ENCODE results near the gene CASKIN2. TPM values are rescaled to one million over a fixed set of nuclear protein-coding genes. Genes with fewer than 3 reads are reported as not detected.

CASKIN2 gene
- total RNA-seq, 1 donor from 2014 or later = 14.4 TPM

DNA sequence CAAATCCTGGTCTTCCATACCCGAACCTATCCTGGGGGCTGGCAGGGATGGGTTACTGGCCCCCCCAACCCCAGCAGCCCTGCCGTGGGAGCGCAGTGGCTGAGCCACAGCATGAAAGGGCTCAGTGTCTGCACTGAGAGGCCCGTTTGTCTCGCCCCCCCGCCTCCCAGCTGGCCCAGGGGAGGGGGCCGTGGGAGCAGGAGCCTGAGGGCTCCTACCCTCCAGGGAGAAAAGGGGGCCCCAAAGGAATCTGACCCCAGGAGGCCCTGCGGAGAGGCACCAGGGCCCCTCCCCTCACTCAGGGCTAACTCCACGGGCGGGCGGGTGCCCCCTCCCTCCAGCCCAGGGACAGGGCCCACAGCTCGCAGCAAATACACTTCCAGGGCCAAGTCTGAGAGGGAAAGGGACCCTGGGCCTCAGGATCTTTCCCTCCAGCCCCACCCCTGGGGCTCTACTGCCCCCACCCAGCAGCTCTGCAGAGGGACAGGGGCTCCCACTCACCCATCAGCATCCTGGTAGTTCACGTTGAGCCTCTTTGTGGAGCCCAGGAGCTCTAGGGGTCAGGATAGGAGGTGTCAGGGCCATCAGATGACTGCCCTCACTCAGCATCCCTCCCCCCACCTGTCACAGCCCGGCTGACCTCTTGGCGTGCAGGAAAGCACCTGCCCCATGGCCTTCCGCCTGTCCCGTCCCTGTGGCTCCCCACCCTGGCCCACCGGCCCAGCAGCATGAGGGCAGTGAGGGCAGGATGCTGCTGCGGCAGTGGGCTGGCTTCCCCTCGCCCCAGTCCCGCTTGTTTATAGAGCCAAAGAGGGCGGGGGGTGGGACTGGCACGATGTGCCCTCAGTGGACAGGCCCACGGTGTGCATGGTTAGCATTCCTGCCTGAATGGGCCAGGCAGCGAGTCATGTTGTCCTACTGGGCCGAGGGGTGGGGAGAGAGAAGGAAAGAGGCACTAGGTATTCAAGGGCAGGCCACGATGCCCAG is 7.3 kb downstream of the CASKIN2 start:
- no peak for DNase-seq (ENCODE audit: low read depth)

DNA sequence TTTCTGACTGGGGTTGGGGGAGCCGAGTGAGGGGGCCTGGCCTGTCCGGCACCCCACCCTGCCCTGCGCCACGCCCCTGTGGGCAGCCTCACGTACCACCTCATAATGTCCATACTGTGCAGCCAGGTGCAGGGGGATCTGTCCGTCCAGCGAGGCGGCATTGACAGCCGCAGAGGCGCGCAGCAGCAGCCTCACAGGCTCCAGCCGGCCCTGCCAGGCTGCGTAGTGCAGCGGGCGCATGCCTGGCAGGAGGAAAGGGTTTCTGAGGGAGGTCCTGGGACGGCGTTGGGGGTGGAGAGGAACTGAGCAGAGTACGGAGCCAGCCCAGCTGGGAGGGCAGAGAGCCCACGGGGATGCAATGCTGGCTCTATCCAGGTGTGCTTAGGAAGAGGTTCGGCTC is 8.4 kb downstream of the CASKIN2 start:
- no peak for DNase-seq (ENCODE audit: low read depth)

DNA sequence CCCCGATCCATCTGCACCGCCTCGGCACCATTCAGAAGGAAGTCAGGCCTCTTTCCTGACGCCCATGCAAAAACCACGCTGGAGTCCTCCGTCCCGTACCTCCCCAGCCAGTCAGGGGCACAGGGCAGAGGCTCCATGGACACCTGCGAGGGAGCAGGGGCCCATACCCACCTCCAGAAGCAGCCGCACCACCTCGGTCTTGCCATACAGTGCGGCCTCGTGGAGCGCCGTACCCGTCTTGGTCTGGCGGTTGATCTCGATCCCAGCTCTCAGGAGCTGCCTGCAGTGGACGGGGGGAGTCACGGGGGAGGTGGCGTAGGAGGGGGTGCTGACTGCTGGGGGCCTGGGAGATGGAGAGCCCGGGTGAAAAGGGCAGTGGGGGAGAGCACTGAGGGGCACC is 9.2 kb downstream of the CASKIN2 start:
- DNase-seq (ENCODE audit: low read depth) = no peak

DNA sequence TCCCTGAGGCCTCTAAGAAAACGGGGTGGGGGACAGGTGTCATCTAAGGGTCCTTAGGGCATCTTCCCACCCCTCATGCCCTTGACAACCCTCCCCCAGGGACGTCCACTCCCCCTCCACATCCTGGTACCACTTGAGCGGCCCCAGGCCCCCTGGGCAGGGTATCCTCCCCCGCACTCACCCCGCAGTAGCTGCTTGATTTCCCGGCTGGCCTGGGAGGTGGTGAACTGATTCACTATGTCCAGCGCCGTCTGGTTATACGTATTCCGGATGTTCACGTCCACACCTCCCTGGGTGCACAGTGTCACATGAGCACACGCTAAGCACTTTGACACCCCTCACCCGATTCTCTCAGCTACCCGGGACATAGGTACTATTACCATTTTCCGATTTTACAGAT is 9.7 kb downstream of the CASKIN2 start:
- DNase-seq (ENCODE audit: low read depth) = no peak

DNA sequence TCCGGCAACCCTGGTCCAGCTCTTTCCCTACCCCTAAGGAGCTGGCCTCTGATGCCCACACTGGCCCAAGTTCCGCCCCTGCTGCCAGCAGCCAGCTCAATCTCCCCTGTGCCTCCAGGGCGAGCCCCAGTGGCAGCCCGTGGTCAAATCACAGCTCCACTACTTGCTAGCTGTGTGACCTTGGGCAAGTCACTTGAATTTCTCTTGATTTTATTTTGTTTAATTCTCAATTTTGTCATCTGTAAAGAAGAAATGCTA is 10.3 kb downstream of the CASKIN2 start:
- no peak for DNase-seq (ENCODE audit: low read depth)

DNA sequence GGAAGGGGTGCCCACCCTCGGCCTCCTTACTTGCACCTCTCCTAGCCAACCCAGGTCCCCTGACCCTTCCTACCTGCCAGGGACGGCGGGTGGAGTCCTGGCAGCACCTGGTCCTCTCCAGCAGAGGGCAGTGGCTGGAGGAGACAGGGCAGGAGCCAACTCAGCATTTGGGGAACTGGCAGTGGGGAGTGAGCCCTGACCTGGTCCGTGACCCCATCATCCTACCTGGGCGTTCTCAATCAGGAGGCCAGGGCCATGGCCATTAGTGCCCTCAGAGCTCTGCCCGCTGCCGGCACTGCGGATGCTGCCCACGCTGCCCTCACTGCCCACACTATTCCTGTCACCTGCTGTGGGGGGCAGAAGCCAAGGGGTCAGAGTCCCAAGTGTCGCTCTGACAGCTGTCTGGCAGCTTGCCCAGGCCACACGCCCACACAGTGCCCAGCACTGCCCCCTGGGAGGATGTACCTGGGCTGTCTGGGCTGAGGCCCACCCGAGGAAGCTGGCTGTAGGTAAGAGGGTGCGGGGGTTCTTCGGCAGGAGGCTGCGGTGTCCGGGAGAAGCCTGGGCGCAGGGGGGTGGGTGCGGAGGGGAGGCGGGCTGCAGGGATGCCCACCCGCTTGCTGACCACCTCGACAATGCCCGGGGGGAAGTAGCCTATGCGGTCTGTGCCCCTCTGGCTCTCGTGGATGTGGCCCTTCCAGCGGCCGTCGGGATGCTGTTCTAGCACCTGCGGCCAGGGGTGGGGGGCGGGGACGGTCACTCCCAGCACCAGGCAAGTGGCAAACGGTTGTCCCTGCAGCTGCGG is 10.8 kb downstream of the CASKIN2 start:
- peak; percentile 85 for DNase-seq (ENCODE audit: low read depth)

DNA sequence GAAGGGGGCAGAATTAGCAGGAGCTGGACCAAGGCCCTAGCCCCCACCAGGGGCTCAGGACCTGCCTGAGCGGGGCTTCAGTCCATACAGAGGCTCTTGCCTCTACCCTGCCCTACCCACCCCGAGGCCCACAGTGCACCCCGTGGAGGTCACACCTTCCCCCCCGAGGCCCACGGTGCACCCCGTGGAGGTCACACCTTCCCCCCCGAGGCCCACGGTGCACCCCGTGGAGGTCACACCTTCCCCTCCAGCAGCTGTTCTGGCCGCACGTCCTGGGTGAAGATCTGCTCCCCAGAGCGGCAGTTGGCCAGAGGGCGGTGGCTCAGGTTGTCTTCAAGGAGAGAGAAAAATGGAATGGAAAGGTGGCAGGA is 11.4 kb downstream of the CASKIN2 start:
- no peak for DNase-seq (ENCODE audit: low read depth)

DNA sequence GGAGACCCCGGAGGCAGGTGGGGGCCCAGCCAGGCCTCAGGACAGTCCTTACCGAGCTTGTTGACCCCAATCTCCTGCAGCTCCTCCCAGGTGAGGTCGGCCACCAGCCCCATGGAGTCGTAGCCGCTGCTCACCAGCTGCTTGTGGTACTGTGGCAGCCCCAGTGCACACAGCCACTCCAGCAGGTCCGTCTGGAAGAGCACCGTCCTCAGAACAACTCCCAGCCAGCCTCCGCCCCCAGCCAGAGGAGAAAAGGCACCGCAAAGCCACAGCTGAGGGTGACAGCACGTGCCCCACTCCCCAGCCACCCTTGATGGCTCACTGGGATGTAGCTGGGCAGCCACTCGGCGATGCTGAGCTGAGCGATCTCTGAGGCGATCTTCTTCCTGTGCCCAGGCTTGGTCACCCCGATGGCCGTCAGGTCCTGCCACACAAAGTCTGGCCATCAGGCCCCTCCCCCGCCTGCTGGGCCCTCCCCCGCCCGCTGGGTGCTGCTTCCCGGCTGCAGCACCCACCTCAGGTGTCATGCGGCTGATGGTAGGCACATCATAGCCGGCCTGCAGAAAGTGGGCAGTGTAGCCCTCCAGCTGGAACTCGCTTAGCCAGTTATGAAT is 11.9 kb downstream of the CASKIN2 start:
- DNase-seq (ENCODE audit: low read depth) = no peak

DNA sequence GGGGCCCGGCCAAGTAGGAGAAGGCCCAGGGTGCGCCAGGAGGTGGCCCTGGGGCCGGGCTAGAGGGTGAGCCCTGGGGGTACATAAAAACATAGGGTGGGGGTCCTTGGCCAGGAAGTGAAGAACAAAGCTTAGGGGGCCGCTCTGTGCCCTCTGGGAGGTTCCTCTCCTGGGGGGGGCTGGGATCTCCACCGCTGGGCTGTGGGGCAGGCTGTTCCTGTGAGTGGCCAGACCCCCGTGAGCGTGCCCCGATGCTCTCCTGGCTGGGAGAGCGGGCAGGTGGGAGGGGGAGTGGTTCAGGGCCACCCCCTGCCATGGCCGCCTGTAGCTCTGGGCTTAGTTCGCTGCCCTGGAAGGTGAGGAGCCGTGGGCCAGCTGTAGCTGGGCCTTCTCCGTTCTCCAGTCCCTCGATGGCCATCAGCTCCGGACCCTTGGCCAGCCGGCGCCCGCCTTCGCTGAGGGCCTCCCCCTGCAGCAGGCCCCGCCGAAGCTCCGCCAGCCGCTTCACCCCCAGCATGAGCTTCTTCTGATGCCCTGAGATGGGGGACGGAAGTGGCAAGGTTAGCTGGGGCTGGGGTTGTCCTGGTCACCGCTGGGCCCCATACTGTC is 12.5 kb downstream of the CASKIN2 start:
- DNase-seq (ENCODE audit: low read depth) = no peak

DNA sequence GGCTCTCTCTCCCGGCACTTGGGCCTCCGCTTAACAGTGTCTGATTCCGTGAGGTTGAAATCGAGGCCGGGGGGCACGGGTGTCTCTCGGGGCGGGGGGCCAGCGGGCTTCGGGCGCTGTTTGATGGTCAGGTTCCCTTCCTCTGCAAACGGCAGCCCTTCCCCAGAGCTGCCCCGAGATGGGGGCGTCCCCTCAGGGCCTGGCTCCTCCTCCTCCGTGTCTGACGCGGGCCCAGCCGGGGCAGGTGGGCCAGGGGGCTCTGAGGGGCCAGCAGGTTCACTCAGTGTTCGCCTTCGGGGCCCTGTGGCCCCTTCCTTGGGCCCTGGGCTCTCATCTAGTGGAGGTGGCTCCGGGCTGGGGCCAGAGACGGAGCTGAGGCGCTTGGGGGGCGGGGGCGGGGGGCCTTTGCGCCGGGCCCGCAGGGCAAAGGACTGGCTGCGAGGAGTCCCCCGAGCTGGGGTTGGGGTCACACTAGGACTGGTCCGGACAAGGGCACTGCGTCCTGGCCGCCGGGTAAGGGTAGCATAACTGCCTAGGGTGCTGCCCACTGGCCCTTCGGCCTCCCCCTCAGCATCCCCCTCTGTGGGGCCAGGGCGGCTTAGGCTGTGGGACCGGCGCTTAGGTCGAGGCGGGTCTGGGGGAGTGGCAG is 13.1 kb downstream of the CASKIN2 start:
- DNase-seq (ENCODE audit: low read depth) = no peak

DNA sequence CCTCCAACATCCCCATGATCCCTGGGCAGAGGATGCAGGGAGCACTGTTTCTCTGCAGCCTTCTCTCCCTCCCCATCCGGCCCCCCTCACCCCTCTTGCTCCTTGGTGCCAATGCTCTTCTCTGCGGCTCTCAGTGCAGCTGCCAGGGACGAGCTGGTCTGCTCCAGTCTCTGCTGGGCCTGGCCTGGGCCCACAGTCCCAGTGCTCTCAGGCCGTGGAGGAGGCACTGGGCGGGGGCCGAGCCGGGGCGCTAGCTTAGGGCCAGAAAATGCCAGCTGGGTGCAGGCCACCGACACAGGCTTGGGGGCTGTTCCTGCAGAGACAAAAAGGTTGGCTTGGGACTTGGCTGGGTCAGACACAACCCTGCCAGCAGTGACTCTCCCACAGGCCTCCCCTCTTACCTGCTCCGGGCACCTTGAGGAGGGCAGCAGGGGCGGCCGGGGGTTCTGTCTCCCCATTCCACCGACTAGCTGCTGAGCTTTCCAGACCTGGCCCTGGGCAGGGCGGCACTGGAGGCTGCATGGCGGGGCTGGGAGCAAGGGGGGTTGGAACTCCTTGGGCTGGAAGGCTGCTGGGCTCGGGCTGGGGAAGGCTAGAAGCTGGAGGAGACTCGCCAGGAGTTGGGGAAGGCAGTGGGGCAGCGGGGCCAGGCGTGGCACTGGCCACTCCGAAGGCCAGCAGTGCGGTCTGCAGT is 13.8 kb downstream of the CASKIN2 start:
- DNase-seq (ENCODE audit: low read depth) = no peak

DNA sequence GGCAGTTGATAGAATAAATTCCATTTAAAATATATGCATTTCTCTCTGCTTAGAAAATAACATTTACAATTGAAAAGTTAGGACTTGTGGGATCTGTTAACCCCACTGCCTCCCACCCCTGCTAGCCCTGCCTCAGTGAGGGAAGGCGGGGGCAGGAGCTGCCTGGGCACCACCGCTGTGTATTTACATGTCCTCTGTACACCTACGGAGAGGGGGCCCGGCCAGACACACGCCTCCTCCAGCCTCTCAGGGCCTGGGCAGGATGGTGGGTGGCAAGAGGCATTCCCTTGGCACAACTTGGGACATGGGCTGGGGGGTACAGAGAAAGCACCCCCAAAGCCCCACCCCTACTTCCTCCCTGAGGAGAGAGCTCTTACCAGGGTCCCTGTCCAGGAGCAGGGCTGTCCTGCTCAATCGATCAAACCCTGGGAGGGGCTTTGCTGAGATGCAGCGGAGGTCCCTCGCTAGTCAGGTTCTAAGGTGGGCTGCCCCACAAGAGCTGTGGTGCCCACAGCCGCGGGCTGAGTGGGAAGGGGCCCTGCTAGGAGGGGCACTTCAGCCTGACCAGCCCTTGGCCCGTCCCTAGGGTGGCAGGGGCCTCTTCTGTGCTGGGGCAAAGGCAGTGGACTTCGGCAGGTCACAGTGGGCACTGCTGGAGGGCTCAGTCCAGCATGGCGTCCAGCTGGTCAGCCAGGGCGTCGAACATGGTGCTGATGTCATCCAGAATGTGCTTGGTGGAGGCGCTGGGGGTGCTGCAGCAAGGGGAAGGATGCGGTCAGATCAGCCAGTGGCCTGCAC is 14.7 kb downstream of the CASKIN2 start:
- no peak for DNase-seq (ENCODE audit: low read depth)

DNA sequence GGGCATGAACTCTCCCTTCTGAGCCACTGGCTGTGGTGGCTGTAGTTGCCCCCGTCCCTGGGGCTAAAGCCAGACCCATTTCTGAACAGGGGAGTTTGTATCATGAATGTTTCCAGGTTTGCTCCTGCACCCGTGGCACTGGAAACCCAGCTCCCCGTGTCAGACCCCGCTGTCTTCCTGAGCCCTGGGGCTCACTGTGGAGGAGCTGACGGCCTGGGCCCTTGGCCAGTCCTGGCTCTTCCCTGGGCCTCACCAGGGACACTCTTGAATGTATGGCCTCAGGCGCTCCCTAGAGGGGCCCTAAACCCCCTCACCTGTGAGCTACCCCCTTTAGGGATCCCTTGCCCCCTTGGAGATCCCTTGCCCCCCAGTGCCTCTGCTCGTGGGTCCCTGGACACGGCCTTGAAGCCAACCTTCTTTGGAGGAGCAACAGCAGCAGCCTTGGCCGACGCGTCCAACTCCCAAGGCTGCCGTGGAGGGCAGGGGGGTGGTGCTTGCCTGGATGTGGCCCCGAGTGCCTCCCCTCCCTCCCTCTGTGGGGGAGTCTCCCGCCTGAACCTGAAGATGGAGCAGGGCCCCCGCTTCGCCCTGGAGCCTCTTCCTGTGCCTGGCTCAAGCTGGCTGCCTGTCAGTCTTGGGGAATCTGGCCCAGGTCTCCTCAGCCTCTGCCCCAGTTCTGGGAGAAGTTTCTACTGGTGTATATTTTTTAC is 15.9 kb downstream of the CASKIN2 start:
- no peak for DNase-seq (ENCODE audit: low read depth)

DNA sequence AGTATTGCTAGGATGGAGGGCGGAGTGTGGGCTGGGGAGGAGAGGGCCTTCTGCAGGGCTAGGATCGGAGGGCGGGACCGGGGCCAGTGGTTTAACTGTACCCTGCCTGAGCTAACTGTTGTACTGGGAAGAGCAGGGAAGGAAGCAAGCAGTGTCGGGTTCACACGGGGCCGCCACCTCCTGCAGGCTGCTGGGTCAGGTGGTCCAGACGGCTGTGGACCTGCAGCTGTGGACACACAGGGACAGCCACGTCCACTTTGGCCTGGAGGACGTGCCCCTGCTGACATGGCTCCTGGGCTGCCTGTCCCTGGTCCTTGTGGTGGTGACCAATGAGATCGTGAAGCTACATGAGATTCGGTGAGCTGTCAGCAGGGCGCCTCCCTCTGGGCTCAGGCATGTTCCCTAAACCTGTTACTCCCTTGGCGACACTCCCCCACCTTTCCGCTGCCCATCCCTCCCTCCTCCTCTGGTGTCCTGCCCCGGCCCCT is 16.6 kb downstream of the CASKIN2 start:
- DNase-seq (ENCODE audit: low read depth) = peak; percentile 55

DNA sequence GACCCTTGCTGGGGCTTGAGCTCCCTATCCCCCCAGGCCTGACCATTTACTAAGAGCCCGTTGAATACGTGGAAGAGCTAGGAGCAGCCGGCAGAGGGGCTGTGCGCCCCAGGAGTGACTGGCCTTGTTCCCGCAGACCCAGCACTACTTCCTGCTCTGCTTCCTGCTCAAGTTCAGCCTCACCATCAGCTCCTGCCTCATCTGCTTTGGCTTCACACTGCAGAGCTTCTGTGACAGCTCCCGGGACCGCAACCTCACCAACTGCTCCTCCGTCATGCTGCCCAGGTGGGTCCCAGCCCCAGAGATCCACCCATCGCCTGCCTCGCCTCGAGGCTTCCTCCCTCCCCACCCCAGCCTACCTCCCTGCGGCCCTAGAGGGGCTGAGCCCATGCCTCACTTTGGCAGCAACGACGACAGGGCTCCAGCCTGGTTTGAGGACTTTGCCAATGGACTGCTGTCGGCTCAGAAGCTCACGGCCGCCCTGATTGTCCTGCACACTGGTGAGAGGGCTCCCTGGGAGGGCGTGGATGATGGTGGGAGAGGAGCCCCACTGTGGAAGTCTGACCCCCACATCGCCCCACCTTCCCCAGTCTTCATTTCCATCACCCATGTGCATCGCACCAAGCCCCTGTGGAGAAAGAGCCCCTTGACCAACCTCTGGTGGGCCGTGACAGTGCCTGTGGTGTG is 17.2 kb downstream of the CASKIN2 start:
- DNase-seq (ENCODE audit: low read depth) = no peak

DNA sequence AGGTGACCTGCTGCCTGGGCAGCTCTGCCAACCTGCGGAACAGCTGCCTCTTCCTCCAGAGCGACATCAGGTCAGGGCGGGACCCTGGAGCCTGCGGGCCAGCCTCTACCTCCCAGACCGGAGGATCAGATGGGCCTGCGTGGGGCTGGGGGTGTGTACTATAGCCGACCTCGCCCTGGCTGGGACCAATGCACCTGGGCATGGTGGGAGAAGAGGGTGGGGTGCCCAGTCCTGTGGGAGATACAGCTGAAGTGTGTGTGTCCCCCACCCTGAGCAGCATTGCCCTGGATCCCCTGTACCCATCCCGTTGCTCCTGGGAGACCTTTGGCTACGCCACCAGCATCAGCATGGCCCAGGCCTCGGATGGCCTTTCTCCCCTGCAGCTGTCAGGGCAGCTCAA is 19.3 kb downstream of the CASKIN2 start:
- no peak for DNase-seq (ENCODE audit: low read depth)

DNA sequence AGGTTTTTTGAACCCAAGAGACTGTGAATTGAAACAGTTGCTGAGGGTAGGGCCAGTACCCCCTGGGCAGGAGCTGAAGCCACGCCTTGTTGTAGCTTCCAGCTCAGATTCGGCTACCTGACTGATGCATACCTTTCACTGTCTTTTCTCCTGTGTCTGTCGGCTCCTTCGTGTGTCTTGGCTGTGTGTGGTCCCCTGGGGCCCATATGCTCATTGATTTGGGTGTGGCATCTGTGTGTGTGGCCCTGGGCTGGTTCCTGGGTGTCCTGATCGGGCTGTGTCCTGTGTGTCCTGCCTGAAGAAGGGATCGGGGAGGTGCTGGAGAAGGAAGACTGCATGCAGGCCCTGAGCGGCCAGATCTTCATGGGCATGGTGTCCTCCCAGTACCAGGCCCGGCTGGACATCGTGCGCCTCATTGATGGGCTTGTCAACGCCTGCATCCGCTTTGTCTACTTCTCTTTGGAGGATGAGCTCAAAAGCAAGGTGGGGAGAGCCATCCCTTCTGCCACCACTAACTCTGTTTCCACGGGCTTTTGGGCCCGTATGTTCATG is 20.9 kb downstream of the CASKIN2 start:
- DNase-seq (ENCODE audit: low read depth) = no peak

Measured in myocyte (in vitro differentiated cells).